Testis (tissue), 2 donors: Measurements from ENCODE around the gene RASGRF2.

Experiments used
- POLR2A ChIP-seq: fragments of 450-650 bp; IDR thresholded peaks from one replicate; pipeline ENCODE4 v1.6.1; 2017; ENCODE audit warnings: antibody characterized with exemption, mild to moderate bottlenecking, moderate library complexity
- TF ChIP-seq, protein P1 (sequence below), 3 experiments: fragments of 450-650 bp in 2 of 3; fragments of 200-600 bp in 1 of 3; sonication (generic) in 1 of 3; IDR thresholded peaks; one replicate each; pipeline ENCODE4 v1.5.1; 2016 to 2019; ENCODE audit warnings: antibody characterized with exemption in 3 of 3, mild to moderate bottlenecking in 2 of 3, moderate library complexity in 1 of 3

DNA sequence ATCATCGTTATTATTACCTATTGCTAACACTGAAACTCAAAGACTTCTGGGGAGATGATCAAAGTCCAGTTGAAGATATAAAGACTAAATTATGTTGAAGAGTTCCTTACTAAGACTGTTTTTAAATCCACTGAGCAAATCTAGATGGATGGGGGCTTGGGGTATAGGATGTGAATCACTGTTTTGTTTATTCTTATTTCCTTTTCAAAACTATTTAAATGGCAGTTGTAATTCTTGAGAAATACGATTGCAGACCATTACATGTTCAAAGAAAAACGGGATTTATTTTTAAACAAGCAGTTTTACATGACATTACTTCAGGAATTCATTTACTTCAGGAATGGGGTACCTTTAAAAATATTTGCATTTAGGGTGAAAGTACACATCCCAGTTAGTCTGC lies 4.3 kb downstream of the RASGRF2 start:
- TF ChIP-seq, protein P1, sequence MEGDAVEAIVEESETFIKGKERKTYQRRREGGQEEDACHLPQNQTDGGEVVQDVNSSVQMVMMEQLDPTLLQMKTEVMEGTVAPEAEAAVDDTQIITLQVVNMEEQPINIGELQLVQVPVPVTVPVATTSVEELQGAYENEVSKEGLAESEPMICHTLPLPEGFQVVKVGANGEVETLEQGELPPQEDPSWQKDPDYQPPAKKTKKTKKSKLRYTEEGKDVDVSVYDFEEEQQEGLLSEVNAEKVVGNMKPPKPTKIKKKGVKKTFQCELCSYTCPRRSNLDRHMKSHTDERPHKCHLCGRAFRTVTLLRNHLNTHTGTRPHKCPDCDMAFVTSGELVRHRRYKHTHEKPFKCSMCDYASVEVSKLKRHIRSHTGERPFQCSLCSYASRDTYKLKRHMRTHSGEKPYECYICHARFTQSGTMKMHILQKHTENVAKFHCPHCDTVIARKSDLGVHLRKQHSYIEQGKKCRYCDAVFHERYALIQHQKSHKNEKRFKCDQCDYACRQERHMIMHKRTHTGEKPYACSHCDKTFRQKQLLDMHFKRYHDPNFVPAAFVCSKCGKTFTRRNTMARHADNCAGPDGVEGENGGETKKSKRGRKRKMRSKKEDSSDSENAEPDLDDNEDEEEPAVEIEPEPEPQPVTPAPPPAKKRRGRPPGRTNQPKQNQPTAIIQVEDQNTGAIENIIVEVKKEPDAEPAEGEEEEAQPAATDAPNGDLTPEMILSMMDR (IDR thresholded peaks at IDR 0.05) = no peak
- no peak for TF ChIP-seq POLR2A
